ENCODE results near the gene EFNB2. TPM values are rescaled to one million over a fixed set of nuclear protein-coding genes. Genes with fewer than 3 reads are reported as not detected.
A peak's percentile ranks its signal among the peaks of the same experiment; 100 is the strongest.

EFNB2 gene
- total RNA-seq, 1 experiment from 2014 or later: 68.0 TPM

- DNase-seq: no peak
- no peaks in the 10 kb centered on the region for H3K9me3 Mint-ChIP-seq (ENCODE audit: unreplicated experiment)
- Histone ChIP-seq H3K27me3 (replicated peaks; ENCODE audit: control insufficient read depth, insufficient read depth, low read length) (no peaks in the 10 kb centered on the region), H3K9me3 (no peaks in the 10 kb centered on the region), H3K36me3 (ENCODE audit: control insufficient read depth, insufficient read depth, low read length) (peaks cover 3% of the 10 kb centered on the region; the same call in 1 of the 2 replicates), H3K4me1 (no peaks in the 10 kb centered on the region; the same call in 1 of the 2 replicates), H3K4me3 (ENCODE audit: low read depth, low read length) (no peak overlapping the region)
- TF ChIP-seq CTCF (IDR thresholded peaks at IDR 0.05; ENCODE audit: insufficient read depth in 1 of 2, low read depth in 1 of 2, low read length in 1 of 2, severe bottlenecking in 1 of 2, unreplicated experiment in 1 of 2): no peak
- H3K4me1 Mint-ChIP-seq (ENCODE audit: low read depth, unreplicated experiment): peaks cover 10% of the 10 kb centered on the region
- no peak overlapping the region for H3K4me3 Mint-ChIP-seq (ENCODE audit: unreplicated experiment)
- BruUV-seq (replicated peaks): no TSS peak
- CTCF ChIA-PET: no interaction called here
- peaks cover 77% of the 10 kb centered on the region for H3K36me3 Mint-ChIP-seq (ENCODE audit: insufficient read depth, unreplicated experiment)
- no peaks in the 10 kb centered on the region for H3K27me3 Mint-ChIP-seq (ENCODE audit: insufficient read depth, unreplicated experiment)
- POLR2A ChIA-PET: no interaction called here
- intact Hi-C loops (cut with micrococcal nuclease; ENCODE audit: unreplicated experiment): no loop called here
- H3K27ac Mint-ChIP-seq (ENCODE audit: unreplicated experiment): no peak overlapping the region
Observed at GRCh38 chr13:106503730-106504453, 31.6 kb downstream of the EFNB2 start.

- DNase-seq: no peak
- no peaks in the 10 kb centered on the region; the same call in 1 of the 2 replicates for H3K4me1 ChIP-seq
- no peak for TF ChIP-seq CTCF (IDR thresholded peaks at IDR 0.05; ENCODE audit: insufficient read depth in 1 of 2, low read depth in 1 of 2, low read length in 1 of 2, severe bottlenecking in 1 of 2, unreplicated experiment in 1 of 2)
- no peak overlapping the region for H3K4me3 Mint-ChIP-seq (ENCODE audit: unreplicated experiment)
- H3K36me3 ChIP-seq (ENCODE audit: control insufficient read depth, insufficient read depth, low read length): peaks cover 3% of the 10 kb centered on the region; the same call in 1 of the 2 replicates
- no peaks in the 10 kb centered on the region for H3K27me3 ChIP-seq (replicated peaks; ENCODE audit: control insufficient read depth, insufficient read depth, low read length)
- H3K9me3 Mint-ChIP-seq (ENCODE audit: unreplicated experiment): no peaks in the 10 kb centered on the region
- ChIA-PET CTCF (interaction anchor here (0.6 kb wide), 1 partner anchor 112 kb away, joined by 5 read pairs; no protein-coding TSS in a partner anchor), POLR2A (no interaction called here)
- H3K27me3 Mint-ChIP-seq (ENCODE audit: insufficient read depth, unreplicated experiment): no peaks in the 10 kb centered on the region
- no peak overlapping the region for H3K27ac Mint-ChIP-seq (ENCODE audit: unreplicated experiment)
- H3K36me3 Mint-ChIP-seq (ENCODE audit: insufficient read depth, unreplicated experiment): peaks cover 83% of the 10 kb centered on the region
- no peak overlapping the region for H3K4me3 ChIP-seq (ENCODE audit: low read depth, low read length)
- BruUV-seq (replicated peaks): no TSS peak
- no peaks in the 10 kb centered on the region for H3K9me3 ChIP-seq
- intact Hi-C loops (cut with micrococcal nuclease; ENCODE audit: unreplicated experiment): no loop called here
- peaks cover 14% of the 10 kb centered on the region for H3K4me1 Mint-ChIP-seq (ENCODE audit: low read depth, unreplicated experiment)
Observed at GRCh38 chr13:106503272-106503671, 32.2 kb downstream of the EFNB2 start.

GRCh38 chr13:106500445-106500844, 35.0 kb downstream of the EFNB2 start:
- Mint-ChIP-seq H3K27me3 (ENCODE audit: insufficient read depth, unreplicated experiment) (no peaks in the 10 kb centered on the region), H3K36me3 (ENCODE audit: insufficient read depth, unreplicated experiment) (peaks cover 92% of the 10 kb centered on the region), H3K4me1 (ENCODE audit: low read depth, unreplicated experiment) (peaks cover 27% of the 10 kb centered on the region), H3K27ac (ENCODE audit: unreplicated experiment) (peak overlapping the region; percentile 28), H3K9me3 (ENCODE audit: unreplicated experiment) (no peaks in the 10 kb centered on the region), H3K4me3 (ENCODE audit: unreplicated experiment) (no peak overlapping the region)
- TF ChIP-seq CTCF (IDR thresholded peaks at IDR 0.05; ENCODE audit: insufficient read depth in 1 of 2, low read depth in 1 of 2, low read length in 1 of 2, severe bottlenecking in 1 of 2, unreplicated experiment in 1 of 2): no peak
- H3K4me1 ChIP-seq: no peaks in the 10 kb centered on the region; the same call in 1 of the 2 replicates
- ChIA-PET POLR2A (no interaction called here), CTCF (no interaction called here)
- H3K36me3 ChIP-seq (ENCODE audit: control insufficient read depth, insufficient read depth, low read length): peaks cover 5% of the 10 kb centered on the region
- intact Hi-C loops (cut with micrococcal nuclease; ENCODE audit: unreplicated experiment): no loop called here
- H3K4me3 ChIP-seq (ENCODE audit: low read depth, low read length): no peak overlapping the region
- DNase-seq: no peak
- H3K27me3 ChIP-seq (replicated peaks; ENCODE audit: control insufficient read depth, insufficient read depth, low read length): no peaks in the 10 kb centered on the region
- no TSS peak for BruUV-seq (replicated peaks)
- H3K9me3 ChIP-seq: no peaks in the 10 kb centered on the region

Data from Caco-2 (cell line).